Fibroblast of lung (primary cell): ENCODE data around the gene CCM2L.

Experiments used
- CTCF ChIP-seq, 2 donors: IDR thresholded peaks in 1 of 2; conservative IDR thresholded peaks in 1 of 2; 1 replicate in 1 of 2; 2 replicates in 1 of 2; pipeline ENCODE4 v1.5.1; 2011 to 2012; ENCODE audit warnings: low read length in 2 of 2, control low read depth in 1 of 2, inconsistent platforms in 1 of 2, low read depth in 1 of 2, mild to moderate bottlenecking in 1 of 2
- EZH2 ChIP-seq: IDR thresholded peaks from 2 replicates; pipeline ENCODE4 v1.5.1; 2012; ENCODE audit warnings: low read length, control low read depth, mild to moderate bottlenecking; ENCODE audit errors: missing control alignments

- no peak for TF ChIP-seq CTCF (conservative IDR thresholded peaks at IDR 0.05 in 1 of 2, IDR thresholded peaks at IDR 0.05 in 1 of 2; ENCODE audit: low read depth in 1 of 2, low read length in 2 of 2)
- no peak for TF ChIP-seq EZH2
Observed at GRCh38 chr20:32035426-32035779, 25.2 kb downstream of the CCM2L start.
